GM21526 (cell line): ENCODE results near the gene NAT10.
"Not testable (repeated sequence)": the region's sequence is repeated elsewhere in the genome, so short reads cannot be mapped to it uniquely, and the experiment has no call there.

Source experiments
- ATAC-seq: cut with Tn5 transposase; IDR thresholded peaks from one replicate; pipeline ENCODE4 v1.9.1; 2021; ENCODE audit warnings: moderate library complexity; ENCODE audit not compliant: unreplicated experiment, low FRiP score

NAT10 gene

DNA sequence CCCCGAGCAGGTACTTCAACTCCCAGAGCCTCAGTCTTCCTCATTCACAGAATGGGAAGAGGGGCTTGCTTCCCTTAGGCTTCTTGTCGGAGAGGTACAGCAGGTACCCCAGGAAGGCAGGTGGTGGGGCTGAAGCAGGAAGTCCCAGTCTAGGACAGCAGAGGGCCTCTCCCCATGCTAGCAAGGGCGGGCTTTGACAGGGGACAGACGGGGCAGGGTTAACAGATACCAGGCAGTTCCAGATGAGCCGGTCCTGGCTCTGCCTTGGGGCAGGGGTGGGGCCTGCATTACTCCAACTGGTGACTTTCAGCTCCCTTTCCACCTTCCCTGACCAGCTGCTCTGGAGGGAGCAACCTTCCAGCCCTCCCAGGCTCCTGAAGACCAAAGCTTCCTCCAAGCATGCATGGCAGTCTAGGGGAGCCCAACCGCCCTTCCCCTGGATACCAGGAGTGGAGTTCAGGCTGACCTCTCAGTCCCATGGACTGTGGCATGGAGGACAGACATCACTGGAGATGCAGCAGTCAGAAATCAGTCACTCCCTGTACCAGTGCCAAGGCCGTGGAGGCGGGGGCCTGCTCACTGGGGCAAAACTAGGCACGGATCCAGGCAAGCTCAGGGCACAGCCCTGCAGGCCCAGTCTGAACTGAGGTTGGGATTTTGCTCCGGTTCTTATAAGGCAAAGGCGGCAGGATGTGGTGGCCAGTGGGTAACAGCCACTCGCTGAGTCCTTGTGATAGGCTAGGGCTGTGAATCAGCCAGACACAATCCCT is 60.5 kb downstream of the NAT10 start:
- no peak for ATAC-seq

GRCh38 chr11:34166806-34167740 is 61.6 kb downstream of the NAT10 start:
- ATAC-seq, result no peak

DNA sequence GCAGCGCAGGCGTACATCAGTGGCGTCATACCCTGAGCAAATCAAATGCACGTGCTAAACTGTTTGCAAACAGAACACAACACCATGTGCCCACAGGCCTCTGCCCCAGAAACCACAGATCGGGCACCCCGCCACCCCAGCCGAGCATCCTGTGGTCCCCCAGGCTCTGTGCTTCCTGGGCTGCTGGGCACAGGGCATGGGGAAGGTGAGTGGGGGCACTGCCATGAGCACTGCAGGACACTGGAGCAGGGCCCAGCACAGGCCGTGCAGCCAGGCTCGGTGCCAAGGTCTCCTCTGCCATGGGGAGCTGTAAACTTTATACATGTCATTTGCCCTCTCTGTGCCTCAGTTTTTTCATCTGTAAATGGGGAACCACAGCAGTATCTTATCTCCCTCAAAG is 62.5 kb downstream of the NAT10 start:
- no peak for ATAC-seq

DNA sequence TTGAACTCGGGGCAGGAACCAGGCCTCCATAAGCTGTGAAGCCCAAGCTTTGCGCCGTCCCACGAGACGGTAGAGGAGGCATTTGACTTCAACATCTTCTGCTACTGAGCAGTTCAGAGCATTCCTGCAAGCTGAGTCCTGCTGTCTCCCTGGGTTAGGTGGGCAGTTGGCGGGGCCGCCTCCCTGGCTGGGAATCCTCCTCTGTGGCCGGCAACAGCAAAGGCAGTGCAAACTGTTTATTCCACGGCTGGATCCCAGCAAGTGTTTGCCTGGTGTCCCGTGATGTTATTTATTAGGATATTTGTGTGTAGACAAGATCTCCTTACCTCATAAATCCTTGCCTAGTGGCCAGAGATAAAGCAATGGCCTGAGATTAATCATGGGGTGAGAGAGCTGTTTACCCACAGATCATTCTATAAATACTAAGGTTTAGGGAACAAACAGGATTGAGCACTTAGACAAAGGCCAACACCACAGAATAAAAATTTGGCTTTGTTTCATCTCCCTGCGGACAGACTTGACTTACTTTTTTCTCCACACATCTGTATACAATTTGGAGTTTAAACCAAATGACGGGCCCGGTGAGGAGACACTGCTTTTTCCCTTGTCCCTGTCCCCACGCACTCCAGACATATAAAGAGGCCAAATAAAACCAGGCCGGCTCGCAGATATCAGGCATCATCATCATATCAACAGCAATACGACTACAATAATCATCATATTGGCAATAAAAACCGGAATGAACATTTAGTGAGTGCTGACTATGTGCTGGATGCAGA is 63.4 kb downstream of the NAT10 start:
- ATAC-seq, result no peak

DNA sequence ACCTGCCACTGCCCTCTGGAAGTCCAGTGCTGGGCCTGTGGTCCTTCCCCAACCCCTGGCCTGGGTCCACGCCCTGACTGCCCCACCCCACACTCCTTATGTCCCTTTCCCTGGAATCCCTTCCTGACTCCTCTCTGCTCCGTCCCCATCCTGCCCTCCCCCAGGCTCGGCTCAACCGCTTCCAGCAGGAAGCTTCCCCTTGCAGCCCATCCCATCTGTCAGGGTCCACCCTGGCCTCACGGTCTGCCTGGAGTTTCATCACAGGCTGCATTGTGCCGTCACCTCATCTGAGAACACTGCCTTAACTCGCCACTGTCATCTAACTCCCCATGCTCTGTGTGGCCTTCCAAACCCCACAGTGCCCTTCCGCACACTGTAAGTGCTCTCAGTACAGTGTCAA is 64.3 kb downstream of the NAT10 start:
- no peak for ATAC-seq

DNA sequence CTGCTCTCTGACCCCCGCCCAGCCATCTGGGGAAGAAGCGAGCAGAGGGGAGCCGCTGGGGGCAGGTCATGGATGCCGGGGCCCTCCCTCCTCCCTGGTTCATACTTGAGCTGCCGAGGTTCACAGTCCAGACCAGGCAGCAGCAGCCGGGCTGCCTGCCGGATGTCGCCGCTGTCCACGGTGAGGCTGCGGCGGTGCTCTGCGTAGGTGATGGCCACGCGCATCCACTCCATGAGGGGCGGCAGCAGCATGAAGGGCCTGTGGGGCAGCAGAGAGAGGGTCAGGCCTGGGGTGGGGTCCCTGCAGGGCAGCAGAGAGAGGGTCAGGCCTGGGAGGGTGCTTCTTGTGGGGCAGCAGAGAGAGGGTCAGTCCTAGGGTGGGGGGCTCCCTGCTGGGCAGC is 67.6 kb downstream of the NAT10 start:
- ATAC-seq, result no peak

GRCh38 chr11:34174412-34175041 is 69.1 kb downstream of the NAT10 start:
- peak; percentile 91 for ATAC-seq

DNA sequence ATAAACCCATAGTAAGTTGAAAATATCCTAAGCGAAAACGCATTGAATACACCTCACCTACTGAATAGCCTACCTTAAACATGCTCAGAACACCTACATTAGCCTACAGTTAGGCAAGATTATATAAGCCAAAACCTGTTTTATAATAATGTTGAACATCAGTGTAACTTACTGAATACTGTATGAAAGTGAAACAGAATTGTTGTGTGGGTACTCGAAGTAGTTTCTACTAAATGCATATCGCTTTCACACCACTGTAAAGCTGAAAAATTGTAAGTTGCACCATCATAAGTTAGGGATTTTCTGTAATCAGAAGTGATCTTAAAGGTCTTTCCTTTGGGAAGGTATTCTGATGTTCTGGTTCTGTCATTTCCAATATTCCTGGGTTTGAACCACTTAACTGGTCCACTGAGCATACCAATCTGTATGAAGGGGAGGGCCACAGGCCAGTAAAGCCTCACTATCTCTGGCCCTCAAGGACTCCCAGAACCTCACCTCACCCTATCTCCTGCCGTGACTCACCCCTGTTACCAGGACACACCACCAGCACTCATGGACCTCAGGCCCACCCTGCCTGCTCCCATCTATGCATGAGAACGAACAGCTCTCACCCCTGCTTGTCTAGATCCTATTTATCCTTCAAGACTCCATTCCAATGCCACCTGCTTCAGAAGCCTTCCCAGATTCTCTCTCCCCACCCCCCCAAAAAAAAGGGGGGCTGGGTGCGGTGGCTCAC is 70.0 kb downstream of the NAT10 start:
- ATAC-seq, result no peak

DNA sequence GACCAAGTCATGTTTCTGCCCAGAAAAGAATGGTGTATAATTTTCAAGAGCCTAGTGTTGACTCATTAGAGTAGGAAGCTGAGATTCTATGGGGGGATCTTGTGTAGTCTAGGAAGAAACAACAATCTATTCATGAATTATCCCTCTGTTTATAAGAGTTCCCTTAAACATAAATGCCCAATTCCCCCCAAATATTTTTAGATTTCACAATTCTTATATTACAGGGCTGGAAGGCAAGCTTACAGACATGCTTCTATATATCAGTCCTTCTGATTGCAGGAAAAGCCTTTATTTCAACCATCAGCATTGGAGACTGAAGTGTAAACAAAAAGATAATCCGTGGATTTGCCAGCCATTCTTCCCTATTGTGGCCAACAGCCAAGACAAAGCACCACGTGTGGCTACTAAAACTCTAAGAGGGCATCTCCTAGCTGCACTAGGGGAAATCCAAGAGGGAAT is 71.4 kb downstream of the NAT10 start:
- no peak for ATAC-seq

- ATAC-seq, result no peak
Measured at GRCh38 chr11:34178209-34178821, 72.9 kb downstream of the NAT10 start.

GRCh38 chr11:34179026-34179675 is 73.7 kb downstream of the NAT10 start:
- no peak for ATAC-seq

GRCh38 chr11:34180040-34180813 is 74.8 kb downstream of the NAT10 start:
- no peak for ATAC-seq

DNA sequence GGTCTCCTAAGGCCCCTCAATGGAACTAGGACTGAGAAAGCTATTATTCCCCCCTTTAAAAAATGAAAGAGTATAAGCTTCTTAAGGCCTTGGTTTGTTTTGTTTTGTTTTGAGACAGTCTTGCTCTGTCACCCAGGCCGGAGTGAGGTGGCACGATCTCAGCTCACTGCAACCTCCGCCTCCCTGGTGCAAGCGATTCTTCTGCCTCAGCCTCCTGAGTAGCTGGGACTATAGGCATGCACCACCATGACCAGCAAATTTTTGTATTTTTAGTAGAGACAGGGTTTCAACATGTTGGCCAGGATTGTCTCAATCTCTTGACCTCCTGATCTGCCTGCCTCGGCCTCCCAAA is 75.4 kb downstream of the NAT10 start:
- ATAC-seq, result not testable (repeated sequence)

DNA sequence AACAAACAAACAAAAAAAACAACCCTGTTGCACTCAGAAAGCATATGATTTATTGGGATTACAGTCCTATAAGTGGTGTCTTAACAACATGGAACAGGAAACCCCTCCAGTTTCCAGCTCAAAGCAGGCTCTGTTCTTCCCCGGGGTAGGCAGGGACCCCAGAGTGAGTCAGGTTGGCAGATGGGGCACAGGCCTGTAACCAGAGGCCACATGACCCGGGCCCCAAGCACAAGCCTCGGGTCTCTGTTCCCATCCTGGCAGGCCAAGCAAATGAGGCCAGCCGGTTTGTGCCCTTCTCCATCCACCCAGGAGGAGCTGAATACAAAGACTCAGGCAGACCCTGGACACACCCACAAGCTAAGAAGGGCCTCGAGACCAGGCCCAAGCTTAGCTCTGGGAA is 75.8 kb downstream of the NAT10 start:
- no peak for ATAC-seq

DNA sequence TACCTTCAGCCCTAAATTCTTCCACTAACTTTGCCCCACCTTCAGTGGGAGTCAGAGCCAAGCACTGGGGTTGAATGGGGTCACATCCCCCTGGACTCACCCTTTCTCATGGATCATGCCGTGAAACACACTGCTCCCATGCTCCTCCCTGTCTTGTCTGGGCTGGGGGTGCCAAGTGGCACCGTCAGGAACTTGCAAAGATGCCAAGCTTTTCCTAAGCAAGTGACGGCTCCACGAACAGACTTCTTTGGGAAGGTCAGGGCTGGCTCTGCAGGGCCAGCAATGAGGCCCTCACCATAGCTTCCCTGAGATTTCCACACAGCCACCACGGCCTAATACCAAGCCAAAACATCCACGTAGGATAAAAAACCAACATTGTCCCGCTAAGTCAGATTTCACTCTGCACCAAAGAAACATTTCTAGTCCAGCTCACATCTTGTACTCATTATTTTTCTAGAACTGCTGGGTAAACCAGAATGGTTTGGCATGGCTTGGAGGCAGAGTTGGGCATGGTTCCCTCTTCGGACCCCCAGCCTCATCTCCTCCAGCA is 76.5 kb downstream of the NAT10 start:
- no peak for ATAC-seq

GRCh38 chr11:34182425-34182824 is 77.0 kb downstream of the NAT10 start:
- no peak for ATAC-seq

DNA sequence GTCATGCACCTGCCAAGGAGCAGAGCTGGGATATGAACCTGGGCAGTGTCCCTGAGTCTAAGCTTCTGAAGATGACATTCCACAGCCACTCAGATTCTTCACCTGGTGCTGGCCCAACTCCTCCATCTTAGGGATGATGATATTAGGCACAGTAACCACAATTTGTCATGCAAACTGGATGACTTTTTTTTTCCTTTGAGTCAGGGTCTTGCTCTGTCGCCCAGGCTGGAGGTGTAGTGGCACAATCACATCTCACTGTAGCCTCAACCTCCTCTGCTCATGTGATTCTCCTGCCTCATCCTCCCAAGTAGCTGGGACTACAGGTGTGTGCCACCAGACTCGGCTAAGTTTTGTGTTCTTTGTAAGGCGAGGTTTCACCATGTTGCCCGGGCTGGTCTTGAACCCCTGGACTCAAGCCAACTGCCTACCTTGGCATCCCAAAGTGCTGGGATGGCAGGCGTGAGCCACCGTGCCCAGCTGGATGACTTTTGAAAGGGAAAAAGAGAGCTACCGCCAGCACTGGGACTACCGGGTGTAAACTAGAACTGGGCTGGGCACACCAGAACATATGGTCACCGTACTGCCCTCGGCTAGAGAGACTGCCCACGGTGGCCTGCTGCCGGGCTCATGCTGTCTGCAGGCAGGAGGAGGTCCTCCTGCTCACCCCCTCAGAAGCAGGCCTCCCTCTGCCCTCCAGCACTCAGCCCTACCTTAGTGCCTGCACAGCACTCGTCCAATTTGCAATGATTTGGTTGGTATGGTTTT is 77.7 kb downstream of the NAT10 start:
- ATAC-seq, result no peak
